ENCODE measurements around the gene RBFOX2.
"Not testable (repeated sequence)": the region's sequence is repeated elsewhere in the genome, so short reads cannot be mapped to it uniquely, and the experiment has no call there.

RBFOX2 gene

DNA sequence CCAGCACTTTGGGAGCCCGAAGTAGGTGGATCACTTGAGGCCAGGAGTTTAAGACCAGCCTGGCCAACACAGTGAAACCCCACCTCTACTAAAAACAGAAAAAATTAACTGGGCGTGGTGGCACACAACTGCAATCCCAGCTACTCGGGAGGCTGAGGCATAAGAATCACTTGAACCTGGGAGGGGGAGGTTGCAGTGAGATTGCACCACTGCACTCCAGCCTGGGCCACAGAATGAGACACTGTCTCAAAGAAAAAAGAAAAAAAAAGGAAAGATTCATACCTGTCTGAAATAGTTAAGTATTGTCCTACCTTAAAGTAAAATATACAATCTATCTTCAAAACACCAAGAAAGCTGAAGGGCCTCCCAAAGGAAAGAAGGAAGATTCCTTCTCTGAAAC, 20.1 kb downstream of the RBFOX2 start:
- no peak for DNase-seq (ENCODE audit: low spot score)

DNA sequence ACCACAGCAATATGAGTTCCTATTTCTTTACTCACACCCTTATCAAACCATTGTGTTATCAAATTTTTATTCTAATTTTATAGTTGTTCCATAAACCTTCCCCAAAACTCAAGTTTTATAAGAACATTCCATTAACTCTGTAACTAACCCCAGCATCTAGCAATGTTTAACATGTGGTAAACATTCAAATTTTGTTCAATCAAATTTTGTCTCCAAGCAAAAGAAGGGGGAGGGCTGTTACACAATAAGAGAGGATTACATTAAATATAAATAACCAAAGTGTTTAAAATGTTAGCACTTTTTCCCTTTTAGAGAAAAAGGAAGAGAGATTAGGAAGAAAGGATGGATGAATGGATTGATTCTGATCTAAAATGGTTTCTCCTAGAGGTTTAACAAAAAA, 20.5 kb downstream of the RBFOX2 start:
- no peak for DNase-seq (ENCODE audit: low spot score)

DNA sequence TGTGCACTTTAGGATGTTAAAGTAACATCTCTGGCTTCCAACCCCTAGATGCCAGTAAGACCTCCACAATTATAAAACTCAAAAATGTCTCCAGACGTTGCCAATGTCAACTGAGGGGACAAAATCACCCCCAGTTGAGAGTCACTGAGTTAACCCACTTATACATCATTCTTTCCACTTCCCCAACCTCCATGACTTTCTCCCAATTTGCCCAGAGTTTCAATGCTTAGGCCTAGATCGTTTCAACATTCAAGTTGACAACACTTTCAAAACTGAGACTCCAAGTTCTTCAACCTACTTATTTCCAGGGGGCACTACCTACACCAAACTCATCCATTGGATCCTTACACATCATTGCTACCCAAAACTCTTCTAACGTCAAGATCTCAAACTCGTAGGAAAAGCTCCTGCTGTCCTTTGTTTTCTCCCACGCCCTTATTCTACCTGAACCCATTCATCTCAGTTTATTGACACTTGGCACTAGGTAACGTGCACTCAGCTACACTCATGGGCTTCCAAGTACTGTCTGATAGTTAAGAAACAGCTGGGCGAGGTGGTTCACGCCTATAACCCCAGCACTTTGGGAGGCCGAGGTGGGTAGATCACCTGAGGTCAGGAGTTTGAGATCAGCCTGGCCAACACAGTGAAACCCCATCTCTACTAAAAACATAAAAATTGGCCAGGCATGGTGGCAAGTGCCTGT, 24.5 kb downstream of the RBFOX2 start:
- no peak for DNase-seq (ENCODE audit: low spot score)

- no peak for DNase-seq (ENCODE audit: low spot score)
These were observed 25.8 kb downstream of the RBFOX2 start for GRCh38 chr22:36002718-36003260.

DNA sequence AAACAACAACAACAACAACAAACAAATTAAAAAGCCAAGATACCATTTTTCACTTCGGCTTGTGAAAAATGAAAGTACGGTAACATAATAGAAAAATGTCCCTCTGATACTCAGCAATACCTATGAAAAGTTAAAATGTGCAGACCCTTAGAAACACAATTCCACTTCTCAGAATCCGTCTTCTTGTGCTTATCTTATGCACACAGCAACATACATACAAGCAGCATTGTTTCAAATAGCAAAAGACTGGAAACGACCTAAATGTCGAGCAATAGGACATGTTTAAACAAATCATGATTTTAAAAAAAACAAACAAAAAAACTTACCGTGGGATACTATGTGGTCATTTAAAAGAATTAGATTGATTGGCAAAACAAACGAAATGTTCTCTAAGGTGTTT, 26.5 kb downstream of the RBFOX2 start:
- DNase-seq (ENCODE audit: low spot score) = no peak

DNA sequence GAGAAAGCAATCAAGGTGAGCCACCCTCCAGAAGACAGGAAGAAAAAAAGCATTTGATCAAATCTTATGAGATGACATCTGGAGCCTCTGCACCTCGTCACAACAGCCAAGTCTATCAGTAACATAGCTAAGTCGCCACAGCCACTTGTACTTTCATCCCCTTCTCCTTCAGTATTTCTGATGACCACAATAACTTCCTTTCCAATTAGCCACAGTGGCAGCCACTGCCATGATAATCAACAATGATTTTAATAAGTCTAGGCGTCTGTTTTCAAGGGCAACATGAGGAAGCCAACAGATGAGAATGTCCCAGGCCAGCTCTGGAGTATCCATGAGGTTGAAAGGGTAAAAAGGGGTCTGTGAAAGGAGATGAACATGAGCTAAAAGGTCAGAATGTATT, 29.9 kb downstream of the RBFOX2 start:
- no peak for DNase-seq (ENCODE audit: low spot score)

GRCh38 chr22:35997438-35997837, 31.2 kb downstream of the RBFOX2 start:
- DNase-seq (ENCODE audit: low spot score) = no peak

DNA sequence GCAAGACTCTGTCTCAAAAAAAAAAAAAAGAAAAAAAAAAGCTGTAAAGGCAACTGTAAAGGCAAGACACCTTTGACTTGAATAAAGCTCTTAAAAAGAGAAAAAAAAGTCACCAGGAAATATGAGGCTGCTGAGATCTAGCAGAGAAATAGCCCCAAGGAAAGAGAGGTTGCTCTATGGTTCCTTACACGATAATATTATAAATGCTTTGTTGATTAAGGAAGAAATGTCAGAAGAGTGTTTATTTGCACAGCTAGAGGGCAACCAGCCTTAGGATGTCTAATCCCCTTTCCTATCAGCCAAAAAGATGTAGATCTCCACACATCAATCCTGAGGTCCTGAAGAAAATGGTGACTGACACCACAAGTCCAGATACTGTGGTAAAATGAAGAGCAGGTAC, 32.0 kb downstream of the RBFOX2 start:
- no peak for DNase-seq (ENCODE audit: low spot score)

- DNase-seq (ENCODE audit: low spot score) = peak; percentile 81
These were observed 32.9 kb downstream of the RBFOX2 start for GRCh38 chr22:35995772-35996171.

DNA sequence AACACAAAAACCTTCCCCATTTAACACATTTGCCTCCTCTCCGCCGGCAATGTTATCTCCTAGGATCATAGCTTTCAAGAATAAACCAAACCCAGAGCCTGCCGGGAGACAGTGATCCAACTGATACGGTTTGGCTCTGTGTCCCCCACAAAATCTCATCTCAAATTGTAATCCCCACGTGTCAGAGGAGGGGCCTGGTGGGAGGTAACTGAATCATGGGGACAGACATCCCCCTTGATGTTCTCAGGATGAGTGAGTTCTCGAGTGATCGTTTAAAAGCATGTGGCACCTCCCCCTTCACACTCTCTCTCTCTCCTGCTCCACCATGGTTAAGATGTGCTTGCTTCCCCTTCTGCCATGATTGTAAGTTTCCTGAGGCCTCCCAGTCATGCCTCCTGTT, 33.3 kb downstream of the RBFOX2 start:
- no peak for DNase-seq (ENCODE audit: low spot score)

- DNase-seq (ENCODE audit: low spot score) = not testable (repeated sequence)
These were observed 34.9 kb downstream of the RBFOX2 start for GRCh38 chr22:35993727-35994126.

- DNase-seq (ENCODE audit: low spot score) = no peak
These were observed 35.4 kb downstream of the RBFOX2 start for GRCh38 chr22:35993048-35993714.

- DNase-seq (ENCODE audit: low spot score) = no peak
These were observed 37.5 kb downstream of the RBFOX2 start for GRCh38 chr22:35991168-35991567.

- no peak for DNase-seq (ENCODE audit: low spot score)
These were observed 40.6 kb downstream of the RBFOX2 start for GRCh38 chr22:35988030-35988429.

DNA sequence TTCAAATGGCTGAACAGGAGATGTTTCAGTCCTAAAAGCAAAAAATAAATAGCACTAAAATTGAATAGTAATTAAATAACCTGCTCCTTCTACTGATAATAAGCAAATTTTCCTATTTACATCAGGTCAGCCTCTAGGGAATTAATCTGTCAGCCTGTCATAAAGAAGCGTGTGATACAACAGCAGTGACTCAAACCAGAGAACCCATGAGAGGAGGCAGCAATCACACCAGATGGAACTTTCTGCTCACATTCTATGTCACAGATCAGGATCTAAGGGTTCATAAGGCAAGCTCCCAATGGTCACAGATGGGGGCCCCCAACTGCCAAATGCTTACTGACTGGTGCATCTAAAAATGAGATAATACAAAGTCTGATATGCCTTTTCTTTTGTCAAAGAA, 41.1 kb downstream of the RBFOX2 start:
- DNase-seq (ENCODE audit: low spot score) = no peak

DNA sequence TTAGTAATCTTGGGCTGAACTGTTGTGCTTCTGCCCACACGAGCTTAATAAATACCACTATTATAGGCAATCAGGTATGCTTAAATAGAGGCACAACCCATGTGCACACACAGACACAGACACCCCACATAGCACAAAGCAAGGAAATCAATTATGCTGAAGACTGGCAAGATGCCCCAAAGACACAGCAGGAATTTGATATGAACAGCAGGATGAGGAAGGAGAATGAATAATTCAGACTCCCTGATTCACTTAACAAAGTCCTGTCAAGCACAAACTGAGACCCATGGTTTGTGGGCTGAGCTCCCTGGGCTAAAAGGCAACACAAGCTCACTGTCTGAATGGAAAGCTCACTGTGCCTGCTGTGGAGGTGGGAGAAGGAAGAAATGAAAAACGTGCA, 42.5 kb downstream of the RBFOX2 start:
- no peak for DNase-seq (ENCODE audit: low spot score)

DNA sequence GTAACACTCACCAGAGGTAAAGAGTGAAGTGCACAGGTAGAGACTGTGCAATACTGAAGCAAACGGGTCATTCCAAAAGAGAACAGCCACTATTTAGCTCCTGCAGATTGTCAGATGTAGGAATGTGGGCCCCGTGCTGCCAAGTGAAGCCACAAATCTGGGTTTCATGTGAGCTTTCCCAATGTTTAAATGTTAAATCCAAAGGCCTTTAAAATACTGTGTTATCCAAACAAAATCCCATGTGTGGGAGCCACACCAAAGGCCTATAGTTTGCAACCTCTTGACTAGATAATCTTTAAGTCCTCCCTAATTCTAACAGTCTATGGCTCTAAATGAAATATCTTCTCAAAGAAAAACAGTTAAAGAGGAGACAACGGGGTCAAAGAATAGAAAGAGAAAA, 43.3 kb downstream of the RBFOX2 start:
- no peak for DNase-seq (ENCODE audit: low spot score)

- no peak for DNase-seq (ENCODE audit: low spot score)
These were observed 44.1 kb downstream of the RBFOX2 start for GRCh38 chr22:35984183-35985175.

GRCh38 chr22:35981900-35982299, 46.7 kb downstream of the RBFOX2 start:
- no peak for DNase-seq (ENCODE audit: low spot score)

GRCh38 chr22:35978889-35979288, 49.7 kb downstream of the RBFOX2 start:
- DNase-seq (ENCODE audit: low spot score) = no peak

DNA sequence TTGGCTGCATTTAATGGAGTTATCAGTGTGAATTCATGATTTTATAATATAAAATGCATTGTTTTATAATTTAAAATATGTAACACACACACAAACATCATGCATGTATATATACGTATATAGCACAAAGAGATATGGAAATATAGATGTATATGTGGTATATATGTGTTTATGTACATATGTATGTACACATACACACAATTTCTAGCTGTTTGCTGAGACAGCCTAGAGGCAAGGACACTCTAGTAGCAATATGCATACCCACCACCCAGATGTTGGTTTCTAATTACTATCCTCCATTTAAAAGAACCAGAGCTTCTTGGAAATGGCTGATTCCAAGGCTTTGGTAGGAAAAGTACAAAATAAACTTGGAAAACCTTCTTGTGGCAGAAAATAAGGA, 50.4 kb downstream of the RBFOX2 start:
- no peak for DNase-seq (ENCODE audit: low spot score)

DNA sequence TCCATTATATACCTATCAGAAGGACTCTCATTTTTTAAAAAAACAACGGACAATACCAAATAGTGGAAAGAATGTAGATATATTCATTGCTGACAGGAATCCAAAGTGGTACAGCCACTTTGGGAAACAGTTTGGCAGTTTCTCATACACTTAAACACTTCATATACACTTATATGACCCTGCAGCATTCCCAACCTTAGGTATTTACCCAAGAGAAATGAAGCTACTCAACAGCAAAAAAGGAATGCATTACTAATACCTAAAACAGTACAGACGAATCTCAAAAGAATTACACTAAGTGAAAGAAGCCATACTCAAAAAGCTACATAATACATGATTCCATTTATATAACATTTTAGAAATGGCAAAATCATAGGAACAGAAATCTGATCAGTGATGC, 51.5 kb downstream of the RBFOX2 start:
- no peak for DNase-seq (ENCODE audit: low spot score)
